GM21786 (cell line): Measurements from ENCODE around the gene PARP4.
"Not testable (repeated sequence)": the region's sequence is repeated elsewhere in the genome, so short reads cannot be mapped to it uniquely, and the experiment has no call there.

Experiments used
- ATAC-seq: cut with Tn5 transposase; IDR thresholded peaks from one replicate; pipeline ENCODE4 v1.9.1; 2021; ENCODE audit not compliant: unreplicated experiment

Gene PARP4

GRCh38 chr13:24512197-24512907 lies at the start of gene PARP4:
PARP4 (minus strand) TSS chr13:24512778; CDS start chr13:24503776, 9,002 bp downstream.
- ATAC-seq = peak; percentile 73

- ATAC-seq = not testable (repeated sequence)
Observed at GRCh38 chr13:24560579-24561187, 48.1 kb upstream of the PARP4 start.

GRCh38 chr13:24559431-24560218 lies 47.0 kb upstream of the PARP4 start:
- not testable (repeated sequence) for ATAC-seq

GRCh38 chr13:24557081-24557480 lies 44.5 kb upstream of the PARP4 start:
- no peak for ATAC-seq

GRCh38 chr13:24553892-24554291 lies 41.3 kb upstream of the PARP4 start:
- ATAC-seq = not testable (repeated sequence)

- not testable (repeated sequence) for ATAC-seq
Observed at GRCh38 chr13:24541476-24542352, 29.1 kb upstream of the PARP4 start.

- ATAC-seq = no peak
Observed at GRCh38 chr13:24541127-24541475, 28.5 kb upstream of the PARP4 start.

GRCh38 chr13:24540236-24541126 lies 27.9 kb upstream of the PARP4 start:
- ATAC-seq = no peak

GRCh38 chr13:24539500-24540165 lies 27.1 kb upstream of the PARP4 start:
- no peak for ATAC-seq

- no peak for ATAC-seq
Observed at GRCh38 chr13:24529478-24529877, 16.9 kb upstream of the PARP4 start.

- no peak for ATAC-seq
Observed at GRCh38 chr13:24528816-24529398, 16.3 kb upstream of the PARP4 start.

- no peak for ATAC-seq
Observed at GRCh38 chr13:24527266-24527775, 14.7 kb upstream of the PARP4 start.

- ATAC-seq = no peak
Observed at GRCh38 chr13:24520733-24521132, 8.2 kb upstream of the PARP4 start.

- no peak for ATAC-seq
Observed at GRCh38 chr13:24516919-24517318, 4.3 kb upstream of the PARP4 start.

GRCh38 chr13:24512908-24513213 lies 283 bp upstream of the PARP4 start:
- ATAC-seq = no peak

- ATAC-seq = peak; percentile 1
Observed at GRCh38 chr13:24511816-24512196, 772 bp downstream of the PARP4 start.

- peak; percentile 55 for ATAC-seq
Observed at GRCh38 chr13:24511019-24511815, 1.4 kb downstream of the PARP4 start.

GRCh38 chr13:24506698-24507335 lies 5.8 kb downstream of the PARP4 start:
- no peak for ATAC-seq
